Mucosa of descending colon (tissue), 3 donors: ENCODE measurements around the gene LTO1. TPM values are rescaled to one million over a fixed set of nuclear protein-coding genes. Genes with fewer than 3 reads are reported as not detected.

ENCODE experiments used
- ATAC-seq: fragments of 200-7000 bp; cut with Tn5 transposase; one replicate; pipeline ENCODE4 v1.9.1; 2020; ENCODE audit warnings: mild to moderate bottlenecking, moderate library complexity
- DNase-seq, 3 donors: peaks; one replicate each; pipeline ENCODE4 v3.0.0-alpha.2; 2020
- H3K36me3 ChIP-seq: fragments of 200-600 bp; one replicate; pipeline ENCODE4 v1.8.0; 2021; ENCODE audit warnings: low read depth, mild to moderate bottlenecking
- H3K4me1 ChIP-seq: fragments of 200-600 bp; one replicate; pipeline ENCODE4 v1.8.0; 2021; ENCODE audit warnings: low read depth, mild to moderate bottlenecking
- H3K4me3 ChIP-seq: fragments of 200-600 bp; one replicate; pipeline ENCODE4 v1.8.0; 2021; ENCODE audit warnings: mild to moderate bottlenecking
- H3K9me3 ChIP-seq: fragments of 200-600 bp; one replicate; pipeline ENCODE4 v1.8.0; 2021; ENCODE audit warnings: mild to moderate bottlenecking
- intact Hi-C, 2 donors: fragments of 100-400 bp; cut with DNase I in 1 of 2; cut with micrococcal nuclease in 1 of 2; formaldehyde crosslinking; loops; one replicate each; pipeline versions ENCODE4 v1.11.0 to v1.11.1; 2022; cut with DNase I, micrococcal nuclease
- total RNA-seq, 3 donors: library from RNA; stranded (reverse); fragmentation: NEBNext Ultra II Directional in 2 of 3; extraction: Animal tissue kit (Norgen Biotek cat#: 25700) in 2 of 3; gene quantifications; one replicate each; pipeline versions ENCODE4 v1.2.1 to v1.2.4, GENCODE V29; 2021 to 2023
- TF ChIP-seq, protein P1 (sequence below): fragments of 200-600 bp; IDR thresholded peaks from one replicate; pipeline ENCODE4 v1.8.0; 2022; ENCODE audit warnings: antibody characterized with exemption, mild to moderate bottlenecking
- donor health status: DM: no; HTN: no; CAD: no; lungs with moderate emphysema.
- donor health status: DM: no; HTN: no; CAD: no.
- donor health status: DM: no; HTN: yes; CAD: no.

LTO1 gene
- total RNA-seq, 3 donors from 2014 or later, result 21.8 to 30.5 (median 22.4) TPM

DNA sequence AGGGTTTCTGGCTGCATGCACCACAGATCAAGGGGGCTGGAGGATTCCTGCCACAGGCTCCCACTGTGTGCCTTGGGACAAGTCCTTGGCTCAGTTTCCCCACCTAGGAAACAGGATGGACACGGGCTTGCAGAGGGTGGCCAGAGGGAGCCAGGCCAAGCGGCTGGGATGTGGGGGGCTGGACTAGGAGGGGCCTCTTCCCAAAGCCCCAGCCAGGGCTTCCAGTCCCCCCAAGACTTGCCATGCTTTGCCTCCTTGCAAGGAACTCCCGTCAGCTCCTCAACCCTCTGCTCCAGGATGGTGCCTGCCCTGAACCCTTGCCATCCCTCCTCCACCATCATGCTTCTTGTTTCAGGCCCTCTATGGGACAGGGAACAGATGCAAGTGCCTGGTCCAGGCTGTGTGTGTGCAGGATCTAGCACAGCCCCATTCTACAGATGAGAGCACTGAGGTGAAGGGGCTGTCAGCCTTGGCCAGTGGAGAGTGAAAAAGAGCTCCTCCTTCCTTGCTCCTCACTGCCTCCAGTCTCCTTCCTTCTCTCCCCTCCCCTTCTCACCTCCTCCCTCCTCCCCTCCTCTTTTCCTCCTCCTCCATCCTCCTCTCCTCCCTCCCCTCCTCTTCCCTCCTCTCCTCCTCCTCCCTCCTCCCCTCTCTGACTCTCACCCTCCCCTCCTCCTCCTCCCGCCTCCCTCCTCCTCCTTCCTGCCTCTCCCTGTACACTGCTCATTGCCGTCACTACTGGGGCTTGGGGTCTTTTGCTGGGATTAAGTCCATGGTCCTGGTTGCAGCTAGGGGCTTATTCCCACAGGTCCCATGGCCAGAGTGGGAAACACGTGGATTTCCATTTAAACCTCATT, 42.0 kb upstream of the LTO1 start:
- DNase-seq (no peak), ATAC-seq (no peak)
- intact Hi-C loops, result no loop called here
- no peaks in the 10 kb centered on the region for H3K9me3 ChIP-seq
- H3K36me3 ChIP-seq, result no peaks in the 10 kb centered on the region
- H3K4me1 ChIP-seq, result no peaks in the 10 kb centered on the region
- no peak overlapping the region for H3K4me3 ChIP-seq
- TF ChIP-seq, protein P1, sequence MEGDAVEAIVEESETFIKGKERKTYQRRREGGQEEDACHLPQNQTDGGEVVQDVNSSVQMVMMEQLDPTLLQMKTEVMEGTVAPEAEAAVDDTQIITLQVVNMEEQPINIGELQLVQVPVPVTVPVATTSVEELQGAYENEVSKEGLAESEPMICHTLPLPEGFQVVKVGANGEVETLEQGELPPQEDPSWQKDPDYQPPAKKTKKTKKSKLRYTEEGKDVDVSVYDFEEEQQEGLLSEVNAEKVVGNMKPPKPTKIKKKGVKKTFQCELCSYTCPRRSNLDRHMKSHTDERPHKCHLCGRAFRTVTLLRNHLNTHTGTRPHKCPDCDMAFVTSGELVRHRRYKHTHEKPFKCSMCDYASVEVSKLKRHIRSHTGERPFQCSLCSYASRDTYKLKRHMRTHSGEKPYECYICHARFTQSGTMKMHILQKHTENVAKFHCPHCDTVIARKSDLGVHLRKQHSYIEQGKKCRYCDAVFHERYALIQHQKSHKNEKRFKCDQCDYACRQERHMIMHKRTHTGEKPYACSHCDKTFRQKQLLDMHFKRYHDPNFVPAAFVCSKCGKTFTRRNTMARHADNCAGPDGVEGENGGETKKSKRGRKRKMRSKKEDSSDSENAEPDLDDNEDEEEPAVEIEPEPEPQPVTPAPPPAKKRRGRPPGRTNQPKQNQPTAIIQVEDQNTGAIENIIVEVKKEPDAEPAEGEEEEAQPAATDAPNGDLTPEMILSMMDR, result no peak

GRCh38 chr11:69716099-69716498, 40.9 kb upstream of the LTO1 start:
- no peaks in the 10 kb centered on the region for H3K36me3 ChIP-seq
- DNase-seq, result no peak
- H3K4me1 ChIP-seq, result no peaks in the 10 kb centered on the region
- no peak overlapping the region for H3K4me3 ChIP-seq
- intact Hi-C loops, result no loop called here
- no peak for ATAC-seq
- no peaks in the 10 kb centered on the region for H3K9me3 ChIP-seq
- TF ChIP-seq, protein P1, result no peak

- intact Hi-C loops, result no loop called here
- DNase-seq (no peak), ATAC-seq (no peak)
- H3K36me3 ChIP-seq, result no peaks in the 10 kb centered on the region
- no peaks in the 10 kb centered on the region for H3K4me1 ChIP-seq
- TF ChIP-seq, protein P1, result no peak
- H3K4me3 ChIP-seq, result no peak overlapping the region
- H3K9me3 ChIP-seq, result no peaks in the 10 kb centered on the region
Observed at GRCh38 chr11:69715446-69715845, 40.3 kb upstream of the LTO1 start.

GRCh38 chr11:69711822-69712801, 37.0 kb upstream of the LTO1 start:
- Histone ChIP-seq H3K36me3 (no peaks in the 10 kb centered on the region), H3K9me3 (no peaks in the 10 kb centered on the region), H3K4me1 (no peaks in the 10 kb centered on the region), H3K4me3 (no peak overlapping the region)
- TF ChIP-seq, protein P1, result no peak
- DNase-seq (no peak), ATAC-seq (no peak)
- intact Hi-C loops, result no loop called here

DNA sequence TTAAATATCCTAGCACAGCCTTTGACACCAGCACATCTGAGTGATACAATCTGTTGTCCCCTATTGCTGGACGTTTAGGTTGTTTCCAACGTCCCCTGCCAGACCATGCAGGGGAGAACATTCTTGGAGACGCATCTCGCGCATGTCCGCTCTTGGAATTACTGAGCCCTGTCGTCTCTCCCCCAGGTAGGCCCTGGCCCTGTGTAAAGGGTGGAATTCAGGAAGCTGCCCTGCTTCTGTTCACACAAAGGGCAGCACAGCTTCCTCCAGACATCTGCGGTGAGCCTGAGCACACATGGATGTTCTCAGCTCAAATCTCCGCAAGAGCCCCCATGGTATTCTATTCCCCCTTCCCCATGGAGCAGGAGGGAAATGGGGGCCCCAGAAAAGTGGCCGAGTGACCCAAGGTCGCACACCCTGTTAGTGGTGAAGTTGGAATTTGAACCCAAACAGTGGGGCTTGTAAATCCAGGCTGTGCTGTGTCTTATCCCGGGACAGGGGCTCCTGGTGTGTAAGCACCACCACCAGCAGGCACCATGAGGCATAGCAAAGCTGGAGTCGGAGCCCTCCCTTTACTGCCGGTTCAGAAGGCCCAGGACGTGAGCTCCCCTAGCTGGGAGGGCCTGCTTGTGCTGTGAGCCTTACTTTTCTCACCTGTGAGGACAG, 33.7 kb upstream of the LTO1 start:
- DNase-seq, result no peak
- TF ChIP-seq, protein P1, result no peak
- H3K36me3 ChIP-seq, result no peaks in the 10 kb centered on the region
- ATAC-seq, result no peak
- peaks cover 19% of the 10 kb centered on the region for H3K4me1 ChIP-seq
- no peaks in the 10 kb centered on the region for H3K9me3 ChIP-seq
- no peak overlapping the region for H3K4me3 ChIP-seq
- intact Hi-C loops, result no loop called here
